GM19025 (cell line): ENCODE measurements around the gene TLE4.

Experiments
- ATAC-seq: cut with Tn5 transposase; IDR thresholded peaks from one replicate; pipeline ENCODE4 v1.9.1; 2021; ENCODE audit warnings: mild to moderate bottlenecking, low read depth, moderate library complexity; ENCODE audit not compliant: unreplicated experiment

The TLE4 gene

GRCh38 chr9:79570448-79571308 is 1.1 kb upstream of the TLE4 start:
- ATAC-seq, result no peak

GRCh38 chr9:79572032-79572607 is 355 bp downstream of the TLE4 start:
- no peak for ATAC-seq

- ATAC-seq, result no peak
Measured at GRCh38 chr9:79572608-79573411, 1.0 kb downstream of the TLE4 start.

GRCh38 chr9:79573412-79573923 is 1.7 kb downstream of the TLE4 start:
- no peak for ATAC-seq

GRCh38 chr9:79574136-79574535 is 2.4 kb downstream of the TLE4 start:
- no peak for ATAC-seq

- no peak for ATAC-seq
Measured at GRCh38 chr9:79574781-79575180, 3.0 kb downstream of the TLE4 start.

GRCh38 chr9:79575547-79575946 is 3.8 kb downstream of the TLE4 start:
- no peak for ATAC-seq

GRCh38 chr9:79577969-79578723 is 6.4 kb downstream of the TLE4 start:
- no peak for ATAC-seq

- no peak for ATAC-seq
Measured at GRCh38 chr9:79578891-79579290, 7.1 kb downstream of the TLE4 start.

- no peak for ATAC-seq
Measured at GRCh38 chr9:79579624-79580023, 7.9 kb downstream of the TLE4 start.

GRCh38 chr9:79580055-79580454 is 8.3 kb downstream of the TLE4 start:
- ATAC-seq, result no peak

GRCh38 chr9:79581388-79581787 is 9.6 kb downstream of the TLE4 start:
- ATAC-seq, result no peak

GRCh38 chr9:79581794-79582193 is 10.0 kb downstream of the TLE4 start:
- ATAC-seq, result no peak

- ATAC-seq, result no peak
Measured at GRCh38 chr9:79583952-79584654, 12.3 kb downstream of the TLE4 start.

GRCh38 chr9:79584655-79584982 is 12.9 kb downstream of the TLE4 start:
- ATAC-seq, result no peak

- no peak for ATAC-seq
Measured at GRCh38 chr9:79588488-79589223, 16.9 kb downstream of the TLE4 start.

GRCh38 chr9:79591458-79591857 is 19.7 kb downstream of the TLE4 start:
- no peak for ATAC-seq

GRCh38 chr9:79592726-79593493 is 21.1 kb downstream of the TLE4 start:
- no peak for ATAC-seq
